HG03064 (cell line): ENCODE results near the gene TBX18.

ENCODE experiments used
- ATAC-seq: cut with Tn5 transposase; IDR thresholded peaks from one replicate; pipeline ENCODE4 v1.9.1; 2021; ENCODE audit warnings: low read depth; ENCODE audit not compliant: unreplicated experiment

TBX18 gene

DNA sequence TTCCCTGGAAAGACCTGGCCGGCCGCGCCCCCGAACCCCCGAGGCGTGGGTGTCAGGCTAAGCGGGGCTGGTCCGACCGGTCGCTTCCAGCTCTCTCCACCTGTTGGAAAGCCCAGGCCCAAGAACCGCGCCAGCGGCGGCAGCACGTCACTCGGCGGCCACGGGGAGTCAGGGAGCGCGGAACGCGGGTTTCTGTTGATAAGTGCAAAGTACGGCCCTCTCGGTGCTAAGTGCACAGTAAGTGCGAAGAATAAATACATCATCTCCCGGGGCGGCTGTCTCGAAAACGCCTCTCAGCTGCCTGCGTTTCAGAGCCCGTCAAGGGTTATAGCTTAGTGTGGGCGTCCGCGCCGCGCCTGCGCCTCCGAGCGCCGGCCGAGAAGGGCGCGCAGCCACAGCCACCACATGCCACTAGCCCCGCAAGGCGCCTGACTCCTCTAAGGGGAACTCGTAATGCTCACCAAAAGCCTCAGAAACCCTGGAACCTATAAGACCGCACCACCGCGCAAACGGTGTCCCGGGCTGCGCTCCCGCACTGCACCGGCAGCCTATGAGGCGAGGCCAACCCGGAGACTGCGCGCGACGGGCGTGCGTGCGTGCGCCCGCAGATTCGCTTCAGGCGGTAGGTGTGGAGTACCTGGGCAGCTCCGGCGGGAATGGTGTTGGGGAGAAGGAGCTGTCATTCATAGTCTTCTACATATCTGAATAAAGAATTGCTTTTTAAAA is 9.2 kb upstream of the TBX18 start:
- ATAC-seq, result no peak

DNA sequence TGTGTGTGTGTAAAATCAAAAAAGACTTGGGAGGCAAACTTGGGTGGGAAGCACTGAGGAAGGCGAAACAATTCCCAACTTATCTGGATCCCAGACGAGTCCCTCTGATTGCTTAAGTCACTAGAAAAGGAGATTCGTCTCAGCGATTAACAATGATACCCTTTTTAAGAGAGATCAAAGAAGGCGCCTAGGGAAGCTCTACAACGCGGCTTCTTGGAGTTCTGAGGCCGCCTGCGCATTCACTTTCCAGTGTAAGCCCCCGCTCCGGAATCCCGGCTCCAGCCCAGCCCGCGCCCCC is 8.7 kb upstream of the TBX18 start:
- ATAC-seq, result no peak

DNA sequence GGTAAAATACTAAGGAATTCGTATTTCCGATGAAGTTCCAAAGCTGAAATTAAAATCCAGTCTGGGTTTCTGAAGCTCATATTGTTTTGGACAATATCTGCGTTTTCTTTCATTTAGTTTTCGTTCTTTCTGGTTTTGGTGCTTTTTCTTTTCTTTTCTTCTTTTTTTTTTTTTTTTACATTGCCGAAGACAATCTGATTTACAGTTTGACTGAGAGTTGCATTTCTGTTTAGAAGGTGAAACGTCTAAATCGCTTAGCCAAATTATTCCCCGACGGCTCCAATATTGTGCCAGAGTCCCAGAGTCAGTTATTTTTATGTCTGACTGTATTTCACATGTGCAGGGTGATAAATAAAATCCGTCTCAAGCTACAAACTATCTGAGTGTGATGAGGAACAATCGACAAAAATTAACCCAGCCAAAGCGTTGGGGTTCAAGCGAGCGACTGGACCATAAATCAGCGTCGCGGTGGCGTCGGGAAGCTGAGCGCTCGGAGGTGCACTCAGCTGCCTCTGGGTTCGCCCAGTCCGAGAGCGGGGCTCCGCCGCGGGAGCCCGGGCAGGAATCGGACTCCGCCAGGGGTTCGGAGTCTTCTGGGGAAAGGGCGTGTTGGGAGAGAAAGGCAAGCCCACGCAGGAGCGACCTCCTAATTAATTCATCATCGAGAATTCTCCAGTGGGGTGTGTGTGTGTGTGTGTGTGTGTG is 8.2 kb upstream of the TBX18 start:
- no peak for ATAC-seq

DNA sequence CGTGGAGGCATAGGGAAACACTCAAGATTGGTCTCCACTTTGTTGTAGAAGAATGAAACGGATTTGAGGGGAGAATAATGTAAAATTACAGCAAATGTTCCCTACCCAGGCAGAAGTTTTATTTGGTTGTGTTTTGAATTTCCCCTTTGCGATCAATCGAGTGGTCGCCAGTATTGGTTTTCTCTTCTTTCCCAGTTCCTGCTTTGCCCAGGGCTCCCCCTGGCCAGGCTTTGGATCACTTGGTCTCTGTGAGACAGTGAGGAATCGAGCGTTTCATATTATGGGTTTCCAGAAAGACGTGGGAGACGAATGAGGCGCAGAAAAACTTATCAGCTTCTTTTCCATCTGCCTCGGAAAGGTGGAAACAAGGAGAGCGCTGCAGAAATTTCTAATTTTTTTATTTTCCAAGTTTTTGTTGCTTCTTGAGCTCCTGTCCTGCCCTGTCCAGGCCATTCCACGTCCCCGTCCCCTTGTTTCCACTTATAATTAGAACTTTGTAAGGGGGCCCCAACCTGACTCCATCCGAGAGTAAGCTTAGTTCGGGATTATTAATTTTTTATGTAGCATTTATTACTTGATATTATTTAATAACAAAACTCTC is 7.5 kb upstream of the TBX18 start:
- no peak for ATAC-seq

DNA sequence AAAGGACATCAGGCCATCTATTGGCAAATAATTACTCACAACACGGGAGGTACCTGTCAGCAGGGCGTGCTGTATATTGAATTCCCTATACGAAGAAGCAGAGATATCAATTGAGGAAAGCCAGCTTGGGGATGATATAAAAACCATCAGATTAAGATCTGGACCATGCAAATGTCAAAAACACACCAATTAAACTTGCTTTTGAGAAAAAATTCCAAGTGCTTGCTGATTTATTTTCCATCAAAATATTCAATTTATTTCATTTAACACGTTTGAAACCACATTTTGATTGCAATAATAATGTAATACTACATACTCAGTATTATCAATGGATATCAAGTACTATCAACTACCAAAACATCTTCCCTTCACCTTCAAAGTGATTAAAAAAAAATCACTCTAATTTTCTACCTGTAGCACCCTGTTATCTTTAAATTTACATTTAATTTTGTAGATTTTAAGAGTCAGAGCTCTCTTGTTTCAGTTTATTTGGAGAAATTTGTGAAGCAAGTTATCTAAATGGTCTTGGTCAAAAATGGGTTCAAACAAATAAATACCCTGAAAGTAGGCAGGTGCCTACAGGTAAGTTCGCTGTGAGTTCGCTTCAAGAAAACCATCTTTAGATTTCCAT is 6.8 kb upstream of the TBX18 start:
- no peak for ATAC-seq

DNA sequence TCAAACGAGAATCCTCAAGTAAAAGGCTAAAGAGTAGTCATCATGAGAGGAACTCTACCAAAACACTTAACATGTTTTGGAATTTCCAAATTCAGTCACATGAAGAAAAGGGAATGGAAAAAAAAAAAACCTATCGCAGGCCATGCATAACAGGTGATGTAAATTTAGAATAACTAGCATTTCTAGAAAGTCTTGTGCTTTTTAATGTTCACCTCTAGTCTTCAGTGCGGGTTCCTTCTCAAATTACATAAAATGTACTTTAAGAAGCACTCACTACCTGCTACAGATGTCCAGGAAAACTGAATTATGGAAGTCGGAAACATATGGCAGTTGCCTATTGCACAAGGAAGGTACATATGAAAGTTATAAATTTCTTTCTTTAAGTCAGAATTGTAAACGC is 6.1 kb upstream of the TBX18 start:
- ATAC-seq, result no peak

DNA sequence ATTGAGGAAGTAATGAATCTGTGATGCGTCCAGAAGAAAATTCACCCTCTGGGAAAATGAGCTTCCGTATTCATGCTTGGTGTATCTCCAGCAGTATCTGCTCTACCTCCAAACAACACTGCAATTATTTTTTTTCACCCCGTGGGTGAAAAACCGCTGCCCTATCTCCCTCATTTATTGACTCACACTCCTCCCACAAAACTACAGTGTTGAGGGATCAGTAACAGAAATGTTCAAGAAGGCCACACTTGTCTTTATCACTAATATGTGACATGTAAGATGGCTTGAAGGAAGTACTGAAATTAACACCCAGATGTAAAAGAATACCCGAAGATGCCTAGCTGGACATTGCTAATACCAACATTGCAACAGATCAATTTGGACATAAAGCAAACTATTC is 4.9 kb upstream of the TBX18 start:
- ATAC-seq, result no peak

DNA sequence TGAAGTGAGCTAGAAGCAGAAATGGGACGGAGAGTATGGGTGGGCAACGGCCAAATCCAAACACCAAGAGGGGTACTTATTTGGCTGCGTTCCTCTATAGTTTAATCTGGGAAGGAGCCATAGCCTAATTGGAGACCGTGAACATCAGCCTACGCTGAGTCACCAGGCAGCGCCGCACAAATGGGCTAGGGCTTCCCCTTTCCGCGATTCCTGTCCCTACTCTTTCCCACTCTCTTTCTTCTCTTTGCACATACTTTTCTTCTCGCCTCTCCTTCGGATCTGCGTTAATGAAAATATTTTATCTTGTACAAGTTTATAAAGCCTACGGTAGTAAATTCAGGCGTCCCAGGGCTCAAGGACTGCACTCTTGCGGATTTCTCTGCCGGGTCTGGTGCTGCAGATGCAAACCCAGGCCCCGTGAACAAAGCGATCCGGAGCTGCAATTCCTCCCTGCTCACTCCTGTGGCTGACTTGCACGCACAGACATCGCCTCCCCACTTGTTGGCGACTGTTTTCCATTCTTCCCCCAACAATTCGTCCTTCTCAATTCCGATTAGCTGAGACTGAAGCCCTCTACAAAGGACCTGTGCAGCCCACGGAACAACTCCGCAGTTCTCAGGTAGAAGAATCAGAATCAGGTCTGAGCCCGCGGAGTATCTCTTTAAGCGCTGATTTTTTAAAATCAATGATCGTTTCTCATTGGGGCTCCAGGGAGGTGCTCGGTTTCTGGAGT is 4.2 kb upstream of the TBX18 start:
- ATAC-seq, result no peak

DNA sequence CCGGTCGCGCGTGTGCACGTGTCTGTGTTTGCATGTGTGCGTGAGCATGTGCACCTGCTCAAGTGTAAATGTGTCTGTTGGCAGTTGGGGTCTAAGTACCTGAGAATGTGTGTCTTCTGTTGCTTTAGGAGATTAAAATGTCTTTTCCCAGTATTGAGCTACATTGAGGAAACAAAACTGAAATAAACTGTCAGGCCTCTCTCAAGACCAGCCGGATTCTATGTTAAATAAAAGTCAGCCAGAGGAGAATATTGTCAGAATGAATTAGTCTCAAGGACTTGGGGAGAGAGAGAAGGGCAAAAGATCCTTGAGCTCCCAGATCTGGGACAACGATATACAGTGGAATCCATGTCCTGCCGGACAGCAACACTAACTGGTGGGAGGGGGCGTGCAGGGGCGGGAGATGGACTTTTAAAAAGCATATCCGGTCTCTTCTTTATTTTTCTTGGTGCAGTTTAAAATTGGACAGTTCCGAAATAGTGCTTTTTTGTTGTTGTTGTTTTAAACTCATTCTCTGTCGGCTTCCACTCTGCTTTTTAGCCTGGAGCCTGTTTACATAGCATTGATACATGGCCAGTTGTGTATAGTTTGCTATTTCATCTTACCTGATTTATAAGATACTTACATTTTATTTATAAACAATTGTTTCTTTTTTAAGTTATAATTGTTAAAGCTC is 3.3 kb upstream of the TBX18 start:
- no peak for ATAC-seq

DNA sequence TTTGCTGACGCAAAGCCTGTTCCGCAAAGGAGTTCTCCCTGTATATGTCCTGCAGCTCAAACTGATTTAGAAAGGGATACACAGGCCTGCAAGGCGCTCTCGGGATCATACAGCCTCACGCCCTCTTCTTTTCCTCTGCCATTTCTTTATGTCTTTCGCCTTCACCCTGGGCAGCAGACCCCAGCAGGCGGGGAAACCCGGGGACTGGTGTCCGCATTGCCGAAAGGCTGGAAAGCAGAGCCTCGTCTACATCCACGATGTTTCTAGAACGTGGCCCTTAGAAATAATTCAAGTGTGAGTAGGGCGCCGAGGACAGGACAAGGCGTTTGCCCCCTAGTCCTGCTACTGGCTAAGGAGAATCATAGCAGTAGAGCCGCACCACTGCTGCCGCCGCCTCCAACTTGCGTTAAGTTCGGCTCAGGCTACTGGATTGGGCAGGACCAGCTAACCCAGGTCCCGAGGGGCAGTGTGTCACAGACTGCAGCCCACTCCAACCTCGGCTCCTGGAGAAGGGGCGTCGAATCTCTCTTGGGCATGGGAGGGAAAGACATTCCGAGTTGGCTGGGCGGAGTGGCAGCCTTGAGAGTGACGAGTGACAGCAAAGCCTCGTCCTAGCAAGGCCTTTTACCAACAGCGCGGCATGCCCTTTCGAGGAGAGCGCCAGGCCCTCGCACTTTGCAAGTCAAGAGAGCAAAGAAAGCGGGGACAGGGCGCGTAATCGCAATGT is 2.6 kb upstream of the TBX18 start:
- no peak for ATAC-seq

DNA sequence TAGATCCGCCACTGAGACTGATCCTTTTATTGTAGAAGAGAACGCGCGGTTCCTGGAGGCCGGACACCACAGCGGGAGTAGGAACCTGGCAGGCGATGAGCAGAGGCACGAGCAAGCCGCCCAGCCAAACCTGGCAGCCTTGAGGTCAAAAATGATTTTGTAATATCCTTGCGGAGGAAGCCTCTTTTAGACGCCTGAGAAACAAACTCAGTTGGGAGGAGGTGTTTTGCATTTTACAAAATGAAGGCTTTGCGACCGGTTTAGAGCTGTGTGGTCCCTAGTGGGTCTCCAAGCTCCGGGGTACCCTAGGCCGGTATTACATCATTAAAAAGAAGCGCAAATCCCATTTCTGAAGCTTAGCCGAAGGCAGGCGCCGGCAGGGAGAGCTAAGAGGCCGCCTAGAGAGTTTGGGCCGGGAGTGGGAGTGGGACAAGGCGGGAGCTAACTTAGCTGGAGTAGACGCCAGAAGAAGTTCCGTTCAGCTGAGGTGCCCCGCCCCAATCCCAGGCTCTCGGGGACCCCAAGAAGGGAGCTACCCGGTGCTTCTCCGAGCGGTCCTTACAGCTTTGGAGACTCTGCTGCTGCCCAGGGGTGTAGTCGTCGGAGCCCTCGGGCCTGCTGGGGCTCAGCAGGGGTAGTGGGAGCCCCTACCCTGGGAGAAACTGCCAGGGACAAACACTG is 1.9 kb upstream of the TBX18 start:
- no peak for ATAC-seq

DNA sequence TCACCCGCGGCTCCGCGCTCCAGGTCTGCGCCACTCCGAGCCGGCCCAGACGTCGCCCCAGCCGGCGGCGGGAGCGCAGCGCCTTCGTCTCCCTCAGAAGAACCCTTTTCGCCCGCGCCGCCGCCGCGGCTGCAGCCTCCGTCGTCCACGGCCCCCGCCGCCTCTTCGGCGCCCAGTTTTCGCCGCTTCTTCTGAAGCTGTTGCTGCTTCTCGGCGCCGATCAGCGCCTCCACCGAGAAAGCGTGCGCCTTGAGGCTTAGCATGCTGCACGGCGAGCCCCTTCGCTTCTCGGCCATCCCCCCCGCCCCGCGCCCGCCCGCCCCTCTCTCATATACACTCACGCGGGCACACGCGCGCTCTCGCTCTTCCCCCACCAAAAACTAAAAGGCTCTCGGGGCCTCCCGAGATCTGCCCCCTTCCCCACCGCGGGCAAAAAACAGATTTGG is 489 bp downstream of the TBX18 start:
- no peak for ATAC-seq

DNA sequence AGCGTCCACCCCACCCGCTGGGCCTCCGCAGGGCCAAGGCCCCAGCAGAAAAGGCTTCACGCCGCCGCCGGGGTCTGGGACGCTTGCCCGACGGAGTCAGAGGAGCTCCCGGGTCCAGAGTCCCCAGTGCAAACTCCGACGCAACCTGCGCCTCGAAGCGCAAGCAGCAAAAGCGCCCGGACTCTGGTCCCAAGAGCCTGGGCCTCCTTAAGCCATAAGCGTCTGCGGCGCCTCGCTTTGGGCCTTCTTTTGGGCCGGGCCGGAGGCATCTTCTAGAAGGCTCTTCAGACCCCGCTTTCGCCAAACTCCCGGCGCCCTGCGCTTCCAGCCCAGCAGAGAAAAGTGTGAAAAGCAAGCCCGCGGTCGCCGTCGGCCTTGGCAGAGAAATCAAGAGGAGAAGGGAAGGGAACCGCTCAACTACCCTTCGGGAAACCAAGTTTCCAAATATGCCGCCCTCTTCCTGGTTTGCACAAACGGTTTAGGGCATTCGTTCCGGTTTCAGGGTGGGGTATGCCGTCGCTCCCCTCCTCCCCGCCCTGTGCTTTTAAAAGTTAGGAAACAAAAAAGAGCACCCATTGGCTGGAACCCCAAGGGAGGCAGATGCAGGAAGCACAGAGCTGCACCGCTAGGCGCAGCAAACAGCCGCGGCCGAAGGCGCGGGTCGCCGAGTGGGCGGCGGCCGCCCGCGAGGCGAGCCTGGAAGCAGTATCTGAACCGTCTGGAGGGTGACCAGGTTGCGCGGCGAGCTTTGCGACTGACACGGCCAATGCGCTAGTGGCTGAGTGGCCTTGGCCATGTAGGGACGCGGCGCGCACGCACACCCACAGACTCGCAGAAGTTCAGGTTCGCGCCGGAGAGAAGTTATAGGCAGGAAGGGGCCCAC is 1.2 kb downstream of the TBX18 start:
- ATAC-seq, result no peak

DNA sequence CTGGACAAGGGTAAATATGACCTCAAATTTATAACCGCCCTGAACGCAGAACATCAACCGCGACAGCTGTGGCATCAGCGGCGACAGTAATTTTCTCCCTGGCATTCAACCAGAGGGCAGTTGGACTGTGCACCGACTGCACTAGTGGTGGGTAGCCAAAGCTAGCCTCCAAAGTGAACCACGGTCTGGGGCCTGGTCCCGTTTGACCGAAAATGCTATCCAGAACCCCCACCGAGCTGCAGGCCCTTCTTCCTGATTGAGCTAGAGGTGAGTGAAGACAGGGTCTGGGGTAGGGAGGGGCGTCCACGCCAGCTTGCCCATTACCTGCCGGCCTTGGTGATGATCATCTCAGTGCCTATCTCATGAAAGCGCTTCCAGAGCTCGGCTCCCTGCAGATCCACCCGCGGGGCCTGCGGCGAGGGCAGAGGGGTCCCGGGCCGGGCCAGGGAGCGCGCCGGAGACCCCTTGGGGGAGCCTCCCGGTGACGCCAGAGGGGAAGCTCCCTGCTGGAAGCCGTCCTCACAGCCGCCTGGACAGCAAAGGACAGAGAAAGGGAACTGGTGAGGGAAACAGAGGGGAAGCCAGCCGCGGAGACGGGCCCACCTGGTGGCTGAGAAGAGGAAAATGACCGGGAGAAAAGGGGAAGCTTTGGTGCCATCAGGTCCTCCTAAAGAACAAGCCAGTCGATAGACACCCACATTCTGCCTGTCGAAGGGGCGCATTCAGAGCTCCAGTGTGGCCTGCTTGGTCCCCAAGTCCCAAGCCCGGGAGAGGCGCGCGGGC is 2.0 kb downstream of the TBX18 start:
- no peak for ATAC-seq

DNA sequence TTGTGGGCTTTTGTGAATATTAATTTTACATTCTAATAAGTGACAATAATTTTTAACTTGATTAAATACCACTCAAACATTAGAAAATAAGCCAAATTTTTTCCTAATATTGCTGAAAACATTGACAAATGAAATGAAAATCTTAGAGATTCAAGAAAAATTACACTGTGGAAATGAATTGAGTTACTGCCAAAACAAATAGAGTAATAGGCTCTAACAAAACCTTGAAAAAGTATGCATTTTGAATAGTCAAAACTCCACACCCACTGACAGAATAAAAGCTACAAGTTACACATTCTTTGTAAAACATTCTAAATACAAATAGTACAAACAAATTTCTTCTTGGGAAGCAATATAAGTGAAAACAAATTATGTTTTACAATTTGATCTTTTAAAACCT is 5.9 kb downstream of the TBX18 start:
- no peak for ATAC-seq

DNA sequence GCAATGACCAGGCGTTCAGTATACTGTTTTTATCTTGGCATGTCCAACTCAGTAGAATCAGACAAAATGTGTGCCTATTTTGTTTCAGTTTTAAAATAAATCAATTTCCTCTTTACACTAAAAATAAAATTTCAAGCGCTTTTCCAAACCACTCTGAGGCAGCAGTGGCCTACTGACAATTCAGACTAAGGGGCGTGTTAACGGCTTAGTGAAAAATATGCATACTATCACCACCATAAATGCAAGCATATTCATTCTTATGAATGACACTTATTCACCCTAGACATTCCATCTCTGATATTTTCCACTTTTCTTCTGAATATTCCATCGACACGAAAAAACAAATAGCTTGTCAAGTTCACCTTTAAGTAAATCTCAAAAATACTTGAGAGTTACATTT is 7.5 kb downstream of the TBX18 start:
- no peak for ATAC-seq

DNA sequence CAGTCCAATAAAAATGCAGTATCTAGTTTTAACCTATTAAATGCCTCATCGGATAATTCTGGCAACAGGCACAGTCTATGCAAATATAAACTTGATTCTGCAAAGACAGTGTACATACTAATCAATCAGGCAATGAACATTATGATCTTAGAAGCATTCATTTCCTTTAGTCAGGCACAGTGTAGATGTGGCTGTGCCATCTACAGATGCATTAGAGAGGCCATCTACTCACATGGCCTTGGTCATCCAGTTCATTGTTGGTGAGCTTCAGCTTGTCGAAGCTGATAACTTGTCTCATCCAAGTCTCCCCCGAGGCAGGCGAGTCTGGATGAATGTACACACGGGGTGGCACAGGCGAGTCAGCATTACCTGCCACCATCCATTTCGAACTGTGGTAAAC is 7.9 kb downstream of the TBX18 start:
- no peak for ATAC-seq

DNA sequence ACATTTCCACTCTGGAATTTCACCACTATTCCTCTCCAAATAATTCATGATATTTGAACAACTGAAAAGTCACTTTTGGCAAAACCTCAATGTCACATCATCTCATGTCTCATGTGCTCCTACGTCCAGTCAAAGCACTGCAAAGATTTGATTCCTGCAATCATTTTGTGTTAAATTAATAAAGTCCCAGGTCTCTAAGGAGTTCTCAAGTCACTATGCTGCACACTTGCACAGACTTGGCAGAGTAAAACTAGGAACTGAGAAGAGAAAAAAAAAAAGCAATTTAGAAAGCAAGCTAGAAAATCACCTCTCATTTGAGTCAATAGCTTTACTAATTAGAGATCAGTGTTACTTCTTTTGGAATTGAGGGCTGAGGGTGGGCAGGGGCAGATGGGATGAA is 11.2 kb downstream of the TBX18 start:
- ATAC-seq, result no peak
